NCI-H82 treated with DMSO at 0.1 percent for 48 hours (cell line): ENCODE results near the gene SLC46A3.
"Not testable (repeated sequence)": the region's sequence is repeated elsewhere in the genome, so short reads cannot be mapped to it uniquely, and the experiment has no call there.

Source experiments
- DNase-seq: peaks from one replicate; lab custom pipeline; 2025; ENCODE audit not compliant: unreplicated experiment; lab: John Stamatoyannopoulos, UW

Gene SLC46A3, protein sequence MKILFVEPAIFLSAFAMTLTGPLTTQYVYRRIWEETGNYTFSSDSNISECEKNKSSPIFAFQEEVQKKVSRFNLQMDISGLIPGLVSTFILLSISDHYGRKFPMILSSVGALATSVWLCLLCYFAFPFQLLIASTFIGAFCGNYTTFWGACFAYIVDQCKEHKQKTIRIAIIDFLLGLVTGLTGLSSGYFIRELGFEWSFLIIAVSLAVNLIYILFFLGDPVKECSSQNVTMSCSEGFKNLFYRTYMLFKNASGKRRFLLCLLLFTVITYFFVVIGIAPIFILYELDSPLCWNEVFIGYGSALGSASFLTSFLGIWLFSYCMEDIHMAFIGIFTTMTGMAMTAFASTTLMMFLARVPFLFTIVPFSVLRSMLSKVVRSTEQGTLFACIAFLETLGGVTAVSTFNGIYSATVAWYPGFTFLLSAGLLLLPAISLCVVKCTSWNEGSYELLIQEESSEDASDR

DNA sequence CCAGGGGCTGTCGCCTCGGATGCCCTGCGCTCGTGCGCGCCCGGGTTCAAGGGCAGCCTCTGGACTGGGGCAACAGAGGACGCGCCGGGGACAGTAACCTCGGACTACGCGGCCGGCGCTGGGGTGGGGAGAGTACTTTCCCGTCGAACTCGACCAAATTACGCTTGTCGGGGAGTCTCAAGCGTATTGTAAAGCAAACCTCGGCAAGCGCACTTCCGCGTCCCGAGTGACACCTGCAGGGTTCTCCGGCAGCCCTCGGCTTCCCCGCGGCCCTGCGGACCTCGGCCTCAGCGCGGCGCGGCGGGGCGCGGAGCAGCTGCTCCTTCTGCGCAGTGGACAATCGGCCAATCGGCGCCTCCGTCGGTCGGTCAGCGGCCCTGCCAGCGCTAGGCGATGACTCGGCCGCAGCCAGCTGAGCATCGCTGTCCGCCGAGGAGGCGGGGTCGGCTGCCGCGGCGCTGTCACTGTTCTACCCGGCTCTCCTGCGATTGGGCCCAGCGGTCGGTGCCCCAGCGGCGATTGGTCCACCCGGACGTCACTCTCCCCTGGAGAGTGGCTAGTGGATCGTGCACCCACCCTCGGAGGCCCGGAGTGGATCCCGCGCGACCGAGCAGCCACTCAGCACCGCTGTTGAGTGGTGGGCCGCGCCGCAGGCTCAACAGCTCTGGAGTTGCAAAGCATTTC, at the start of gene SLC46A3:
Gene SLC46A3 (minus strand): TSS at position 428 of the 684 bp plus-strand sequence. CDS start 972 bp downstream, outside the sequence.
- peak; percentile 48 for DNase-seq

DNA sequence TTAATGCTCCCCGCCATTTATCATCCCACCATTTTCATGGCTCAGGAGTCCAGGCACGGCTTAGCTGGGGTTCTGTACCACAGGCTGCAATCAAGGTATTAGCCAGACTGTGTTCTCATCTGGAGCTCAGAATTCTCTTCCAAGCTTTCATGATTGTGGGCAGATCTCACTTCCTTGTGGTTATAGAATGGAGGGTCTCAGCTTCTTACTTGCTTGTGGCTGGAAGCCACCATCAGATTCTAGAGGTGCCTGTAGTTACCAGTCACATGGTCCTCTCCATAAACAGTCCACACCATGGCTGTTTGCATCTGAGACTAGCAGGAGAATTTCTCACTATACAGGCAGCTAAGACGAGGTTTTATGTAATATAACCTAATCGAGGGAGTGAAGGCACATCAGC, 45.1 kb upstream of the SLC46A3 start:
- no peak for DNase-seq

DNA sequence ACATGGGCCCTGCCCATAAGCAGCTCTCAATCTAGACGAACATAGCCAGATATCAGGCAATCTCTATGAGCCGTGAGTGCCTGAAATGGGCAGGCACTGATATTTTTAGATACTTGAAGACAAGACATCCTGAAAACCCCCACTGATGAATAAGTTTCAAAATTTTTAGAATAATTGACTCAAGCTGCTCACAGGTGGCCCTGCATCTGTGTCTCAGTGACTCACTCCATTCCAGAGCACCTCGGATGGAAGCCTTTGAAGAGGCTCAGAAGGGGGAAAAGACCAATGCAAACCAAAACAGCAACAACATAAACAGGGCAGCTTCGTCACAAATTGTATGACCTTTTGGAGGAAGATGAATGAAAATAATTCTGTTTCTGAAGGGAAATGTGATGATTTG, 42.8 kb upstream of the SLC46A3 start:
- no peak for DNase-seq

DNA sequence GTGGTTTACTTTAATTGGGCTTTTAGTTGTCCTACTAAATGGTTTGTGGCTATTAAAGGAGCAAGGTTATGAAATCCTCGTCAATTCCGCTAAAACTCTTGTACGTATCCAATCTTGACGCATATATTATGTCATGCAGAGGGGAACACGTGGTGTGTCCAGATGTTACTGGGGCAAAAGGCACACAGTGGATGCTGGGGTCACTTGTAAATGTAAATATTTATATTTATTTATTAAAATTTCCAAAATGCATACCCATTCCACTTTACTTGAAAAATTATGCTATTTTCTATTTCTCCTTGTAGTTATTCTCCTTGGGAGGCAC, 36.7 kb upstream of the SLC46A3 start:
- DNase-seq, result no peak

DNA sequence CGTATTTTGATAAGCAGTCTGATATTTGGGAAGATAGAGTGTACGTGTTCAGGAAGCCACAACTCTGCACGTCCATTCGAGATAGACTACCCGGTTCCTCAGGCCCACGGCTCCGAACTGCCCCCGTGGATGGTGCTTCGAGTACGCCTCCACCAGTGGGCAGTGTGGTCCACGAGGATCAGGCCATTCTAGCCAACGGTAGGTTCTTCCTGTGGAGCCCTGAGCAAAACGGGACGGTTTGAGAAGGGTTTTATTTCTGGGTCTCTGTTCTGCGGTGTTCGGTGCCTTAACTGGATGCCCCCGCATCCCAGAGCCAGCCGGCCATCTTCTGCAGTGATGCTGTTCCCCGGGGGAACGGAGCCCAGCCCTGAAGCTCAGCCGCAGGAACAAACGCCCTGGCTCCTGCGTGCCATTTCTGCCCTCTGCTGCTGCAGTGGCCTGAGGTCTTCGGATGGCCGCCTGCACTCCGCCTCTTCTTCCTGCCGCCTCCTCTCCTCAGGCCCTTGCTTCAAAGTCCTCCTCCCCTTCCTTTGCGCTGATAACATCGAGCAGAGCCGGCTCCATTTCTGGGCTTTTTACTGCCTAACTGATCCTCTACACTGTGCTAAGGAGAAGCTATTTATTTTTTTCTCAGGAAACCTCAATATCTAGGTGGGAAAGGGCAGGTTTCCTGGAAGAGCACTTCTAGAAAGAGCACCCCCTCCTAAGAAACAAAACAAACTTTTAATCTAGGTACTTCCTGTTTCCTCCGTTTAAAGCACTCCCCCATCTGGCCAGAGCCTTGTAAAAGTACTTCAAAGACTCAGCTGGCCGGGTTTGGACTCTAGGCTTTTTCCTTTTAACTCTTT, 36.2 kb upstream of the SLC46A3 start:
- no peak for DNase-seq

DNA sequence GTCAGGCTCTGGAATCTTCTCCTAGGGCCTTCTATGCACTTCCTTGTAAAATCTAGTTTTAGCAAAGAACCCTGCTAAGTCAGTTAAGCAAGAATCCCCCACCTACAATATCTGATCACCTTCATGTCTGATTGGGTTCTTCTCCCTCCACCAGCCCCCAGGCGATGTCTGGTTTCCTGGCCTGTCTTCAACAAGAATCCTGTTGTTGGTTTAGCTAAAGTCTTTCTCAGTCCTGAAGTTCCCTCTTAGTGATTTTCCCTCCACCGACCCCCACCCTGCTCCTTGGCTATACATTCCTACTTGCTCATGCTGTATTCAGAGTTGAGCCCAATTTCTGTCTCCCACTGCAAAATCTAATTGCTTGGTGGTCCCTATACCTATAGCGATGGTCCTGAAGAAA, 35.2 kb upstream of the SLC46A3 start:
- no peak for DNase-seq

DNA sequence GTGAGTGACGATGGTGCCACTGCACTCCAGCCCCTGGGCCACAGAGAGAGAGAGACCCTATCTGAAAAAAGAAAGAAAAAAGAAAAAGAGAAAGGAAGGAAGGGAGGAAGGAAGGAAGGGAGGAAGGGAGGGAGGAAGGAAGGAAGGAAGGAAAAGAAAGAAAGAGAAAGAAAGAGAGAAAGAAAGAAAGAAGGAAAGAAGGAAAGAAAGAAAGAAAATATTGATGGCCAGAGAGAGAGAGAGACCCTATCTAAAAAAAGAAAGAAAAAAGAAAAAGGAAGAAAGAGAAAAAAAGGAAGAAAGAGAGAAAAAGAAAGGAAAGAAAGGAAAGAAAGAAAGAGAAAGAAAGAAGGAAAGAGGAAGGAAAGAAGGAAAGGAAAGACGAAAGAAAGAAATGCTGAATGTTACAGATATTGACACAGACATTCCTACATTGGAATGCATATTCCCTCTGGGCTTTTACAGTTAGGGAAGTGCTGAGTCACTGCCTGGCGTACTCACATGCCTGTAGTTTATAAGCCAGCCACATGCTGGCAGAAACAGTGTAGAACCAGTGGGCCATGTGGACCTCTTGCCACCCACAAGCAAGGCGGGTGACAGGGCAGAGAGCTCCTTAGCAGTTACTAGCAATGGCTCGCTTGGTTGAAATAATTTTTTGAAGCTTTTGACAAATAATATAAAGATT, 34.6 kb upstream of the SLC46A3 start:
- DNase-seq, result no peak

DNA sequence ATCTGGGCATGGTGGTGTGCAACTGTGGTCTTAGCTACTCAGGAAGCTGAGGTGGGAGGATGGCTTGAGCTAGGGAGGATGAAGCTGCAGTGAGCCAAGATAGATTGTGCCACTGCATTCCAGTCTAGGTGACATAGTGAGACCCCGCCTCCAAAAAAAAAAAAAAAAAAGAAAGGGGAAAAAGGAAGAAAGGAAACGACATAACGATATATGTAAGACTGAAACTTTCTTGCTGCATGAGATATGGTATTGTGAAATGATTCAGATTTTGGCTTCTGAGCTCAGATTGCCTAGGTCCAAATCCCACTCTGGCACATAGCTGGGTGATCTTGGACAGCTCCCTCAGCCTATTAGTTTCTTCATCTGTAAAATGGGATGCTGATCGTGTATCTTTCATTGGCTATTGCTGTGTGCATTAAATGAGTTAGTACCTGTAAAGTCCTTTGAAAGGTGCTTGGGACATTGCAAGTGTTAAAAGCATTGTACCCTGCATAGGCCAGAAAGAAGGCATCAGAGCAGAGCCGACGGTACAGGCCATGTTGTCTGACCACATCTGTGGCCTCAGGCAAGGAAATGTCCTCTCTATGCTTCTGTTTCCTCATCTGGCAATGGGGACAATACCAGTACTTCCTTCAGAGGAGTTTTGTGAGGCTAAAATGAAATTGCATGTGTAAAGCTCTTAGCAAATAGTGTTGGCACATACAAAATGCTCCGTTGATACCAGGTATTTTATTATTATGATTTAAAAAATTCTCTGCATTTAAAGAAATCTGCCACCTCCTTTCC, 32.6 kb upstream of the SLC46A3 start:
- no peak for DNase-seq

DNA sequence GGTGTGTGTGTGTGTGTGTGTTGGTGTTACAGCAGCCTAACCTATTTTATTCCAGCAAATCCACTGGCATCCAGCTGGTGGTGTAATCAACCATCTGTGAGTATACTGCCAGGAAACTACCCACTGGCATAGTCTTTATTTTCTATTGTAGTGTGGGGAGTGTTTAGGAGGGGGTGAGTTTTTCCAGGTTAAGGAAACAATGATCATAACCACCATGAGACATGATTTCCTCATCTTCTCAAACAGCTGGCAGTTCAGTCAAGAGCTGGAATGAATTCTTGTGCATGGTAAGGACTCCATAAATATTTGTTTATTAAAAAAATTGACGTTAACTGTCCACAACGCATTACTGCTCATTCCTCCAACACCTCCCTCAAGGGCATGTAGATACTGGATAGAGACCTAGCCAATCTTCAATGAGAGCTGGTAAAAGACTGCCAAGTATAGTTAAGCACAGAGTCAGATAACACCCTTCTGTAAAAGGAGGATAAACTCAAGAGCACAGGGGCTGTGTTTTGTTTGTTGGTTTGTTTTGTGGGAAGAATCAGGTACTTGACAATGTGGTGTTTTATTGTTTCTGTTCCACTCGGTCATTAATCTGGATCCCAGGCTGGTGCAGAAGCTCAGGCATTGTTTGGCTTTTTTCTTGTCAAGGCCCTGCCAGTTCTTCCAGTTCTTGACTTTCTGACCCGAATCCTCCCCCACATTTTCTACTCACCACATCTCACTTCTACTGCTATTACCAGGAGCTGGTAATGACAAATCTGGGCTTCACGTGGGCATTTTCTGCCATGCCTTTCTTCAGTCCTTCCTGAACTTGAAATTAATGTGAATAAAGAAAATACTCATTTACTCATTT, 31.6 kb upstream of the SLC46A3 start:
- no peak for DNase-seq

DNA sequence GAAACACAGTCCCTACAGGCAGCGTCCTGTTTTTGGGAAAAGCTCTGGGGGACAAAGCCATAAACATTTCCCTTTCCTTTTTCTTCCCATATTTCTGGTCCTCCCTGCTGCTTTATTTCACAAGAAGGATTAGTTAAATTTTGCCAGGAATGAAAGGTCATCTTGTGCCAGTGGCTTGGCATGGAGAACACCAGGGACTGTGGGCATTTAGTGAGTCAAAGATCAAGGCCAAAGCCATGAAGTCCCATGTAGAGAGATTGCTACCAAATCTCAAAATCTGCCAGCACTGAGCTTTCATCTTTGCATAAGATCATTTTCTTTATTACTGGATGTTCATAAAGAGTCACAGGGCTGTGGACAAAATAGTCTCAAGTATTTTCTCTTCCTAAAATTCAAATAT, 29.1 kb upstream of the SLC46A3 start:
- no peak for DNase-seq

DNA sequence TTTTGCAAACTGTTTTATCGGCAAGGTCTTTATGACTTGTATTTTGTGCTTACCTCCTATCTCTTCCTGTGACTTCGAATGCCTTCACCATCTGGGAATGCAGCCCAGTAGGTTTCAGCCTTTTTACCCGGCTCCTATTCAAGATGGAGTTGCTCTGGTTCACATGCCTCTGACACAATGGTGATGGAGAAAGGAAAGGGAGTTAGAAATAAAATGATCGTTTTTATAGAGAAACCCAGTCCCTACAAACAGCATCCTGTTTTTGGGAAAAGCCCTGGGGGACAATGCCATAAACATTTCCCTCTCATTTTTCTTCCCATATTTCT, 27.5 kb upstream of the SLC46A3 start:
- DNase-seq, result no peak

DNA sequence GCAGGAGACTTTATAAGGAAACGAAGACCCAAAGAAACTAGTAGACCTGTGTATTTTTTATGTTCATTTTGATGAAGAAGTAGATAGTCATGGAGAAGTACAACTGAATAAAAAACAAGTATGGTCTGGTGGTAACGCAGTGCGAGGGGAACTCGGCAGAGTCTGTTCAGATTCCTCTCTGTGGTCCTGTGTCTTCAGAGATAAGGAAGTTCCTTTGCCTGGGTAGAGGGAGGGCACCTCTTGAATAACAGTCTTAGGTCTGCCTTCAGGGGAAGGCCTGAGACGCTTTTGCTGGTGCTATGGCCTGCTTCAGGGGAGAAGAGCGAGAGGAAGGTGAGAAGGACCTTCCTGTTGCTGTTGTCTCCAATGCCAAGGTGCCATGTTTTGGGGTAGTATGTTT, 25.9 kb upstream of the SLC46A3 start:
- DNase-seq, result no peak

DNA sequence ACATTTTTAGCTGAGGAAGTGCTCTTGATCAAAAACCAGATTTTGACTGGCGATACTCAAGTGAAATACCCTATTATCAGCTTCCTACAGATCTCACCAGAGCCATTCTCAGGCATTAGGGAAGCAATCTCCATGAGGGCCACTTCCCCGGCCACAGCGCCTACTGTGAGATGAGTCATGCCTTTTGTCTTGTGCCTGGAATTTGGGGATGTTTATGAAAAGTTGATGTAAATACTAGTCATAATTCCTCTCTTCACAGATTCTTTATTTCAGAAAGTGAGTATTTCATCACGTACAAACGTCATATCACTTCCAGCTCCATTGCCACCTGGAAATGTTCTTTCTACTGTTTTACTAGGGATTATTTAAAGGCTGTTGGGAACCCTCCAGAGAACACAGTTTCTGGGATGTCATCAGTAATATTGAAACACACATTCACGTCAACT, 25.3 kb upstream of the SLC46A3 start:
- DNase-seq, result no peak

DNA sequence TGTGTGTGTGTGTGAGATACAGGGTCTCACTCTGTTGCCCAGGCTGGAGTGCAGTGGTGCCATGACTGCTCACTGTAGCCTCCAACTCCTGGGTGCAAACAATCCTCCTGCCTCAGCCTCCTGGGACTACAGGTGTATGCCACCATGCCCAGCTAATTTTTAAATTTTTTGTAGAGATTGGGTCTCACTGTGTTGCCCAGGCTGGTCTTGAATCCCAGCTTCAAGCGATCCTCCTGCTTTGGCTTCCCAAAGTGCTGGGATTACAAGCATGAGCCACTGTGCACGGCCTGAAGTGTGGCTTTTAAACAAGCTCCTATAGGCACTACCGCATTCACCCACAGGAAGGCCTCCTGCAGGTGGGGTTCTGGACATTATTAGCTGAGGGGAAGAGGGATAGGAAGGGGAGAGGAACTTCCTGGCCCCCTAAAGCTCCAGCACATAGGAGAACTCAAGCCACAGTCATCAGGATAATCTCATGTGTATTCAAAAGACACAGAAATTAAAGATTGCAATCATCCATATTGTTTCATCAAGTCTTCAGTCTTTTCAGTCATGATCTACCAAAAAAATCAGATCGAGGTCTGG, 24.8 kb upstream of the SLC46A3 start:
- DNase-seq, result no peak

DNA sequence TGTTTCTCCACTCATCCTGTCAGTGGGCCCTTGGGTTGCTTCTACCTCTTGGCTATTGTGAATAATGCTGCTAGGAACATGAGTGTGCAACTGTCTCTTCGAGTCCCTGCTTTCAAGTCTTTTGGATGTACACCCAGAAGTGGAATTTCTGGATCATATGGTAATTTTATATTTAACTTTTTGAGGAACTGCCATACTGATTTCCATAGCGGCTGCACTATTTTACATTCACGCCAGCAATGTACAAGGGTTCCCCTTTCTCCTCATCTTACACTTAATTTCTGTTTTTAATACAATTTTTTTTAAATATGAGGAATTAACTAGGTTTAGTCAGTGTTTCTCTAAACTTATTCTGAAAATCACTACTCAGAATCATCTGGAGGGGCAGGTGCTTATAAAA, 24.2 kb upstream of the SLC46A3 start:
- DNase-seq, result no peak

DNA sequence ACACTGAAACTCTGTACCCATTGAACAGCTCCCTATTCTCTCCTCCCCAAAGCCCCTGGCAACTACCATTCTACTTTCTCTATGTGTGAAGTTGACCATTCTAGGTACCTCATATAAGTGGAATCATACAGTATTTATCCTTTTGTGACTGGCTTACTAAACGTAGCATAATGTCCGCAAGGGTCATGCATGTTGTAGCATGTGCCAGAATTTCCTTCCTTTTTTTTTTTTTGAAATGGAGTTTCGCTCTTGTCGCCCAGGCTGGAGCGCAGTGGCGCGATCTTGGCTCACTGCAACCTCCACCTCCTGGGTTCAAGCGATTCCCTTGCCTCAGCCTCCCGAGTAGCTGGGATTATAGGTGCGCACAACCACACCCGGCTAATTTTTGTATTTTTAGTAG, 23.7 kb upstream of the SLC46A3 start:
- DNase-seq, result not testable (repeated sequence)

DNA sequence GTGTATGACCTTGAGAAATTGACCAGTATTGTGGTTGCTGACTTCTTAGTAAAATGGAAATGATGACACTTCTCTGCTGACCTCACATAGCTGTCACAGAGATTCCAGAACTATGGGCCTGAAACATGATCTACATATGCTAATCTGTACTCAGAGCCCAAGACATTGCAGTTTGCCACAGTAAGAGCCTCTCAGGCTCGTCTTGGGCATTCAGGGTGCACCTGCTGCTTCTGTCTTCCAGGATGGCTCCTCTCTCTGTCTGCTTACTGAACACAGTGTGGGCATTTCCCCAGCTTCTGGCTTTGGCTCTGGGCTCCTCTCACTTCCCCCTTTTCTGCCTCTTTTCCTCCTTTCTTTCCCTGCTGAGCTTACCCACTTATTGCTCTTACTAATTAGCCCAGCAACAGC, 22.3 kb upstream of the SLC46A3 start:
- no peak for DNase-seq

DNA sequence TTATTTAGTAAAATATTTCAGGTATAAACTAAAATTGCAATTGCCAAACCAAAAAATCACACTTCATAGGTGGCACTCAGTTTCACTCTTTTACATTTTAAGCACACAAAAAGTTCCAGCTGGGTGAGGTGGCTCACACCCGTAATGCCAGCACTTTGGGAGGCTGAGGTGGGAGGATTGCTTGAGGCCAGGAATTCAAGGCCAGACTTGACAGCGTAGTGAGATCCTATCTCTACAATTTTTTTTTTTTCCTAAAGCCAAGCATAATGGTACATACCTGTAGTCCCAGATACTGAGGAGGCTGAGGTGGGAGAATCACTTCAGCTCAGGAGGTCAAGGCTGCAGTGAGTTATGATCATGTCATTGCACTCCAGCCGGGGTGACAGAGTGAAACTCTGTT, 20.6 kb upstream of the SLC46A3 start:
- DNase-seq, result no peak

DNA sequence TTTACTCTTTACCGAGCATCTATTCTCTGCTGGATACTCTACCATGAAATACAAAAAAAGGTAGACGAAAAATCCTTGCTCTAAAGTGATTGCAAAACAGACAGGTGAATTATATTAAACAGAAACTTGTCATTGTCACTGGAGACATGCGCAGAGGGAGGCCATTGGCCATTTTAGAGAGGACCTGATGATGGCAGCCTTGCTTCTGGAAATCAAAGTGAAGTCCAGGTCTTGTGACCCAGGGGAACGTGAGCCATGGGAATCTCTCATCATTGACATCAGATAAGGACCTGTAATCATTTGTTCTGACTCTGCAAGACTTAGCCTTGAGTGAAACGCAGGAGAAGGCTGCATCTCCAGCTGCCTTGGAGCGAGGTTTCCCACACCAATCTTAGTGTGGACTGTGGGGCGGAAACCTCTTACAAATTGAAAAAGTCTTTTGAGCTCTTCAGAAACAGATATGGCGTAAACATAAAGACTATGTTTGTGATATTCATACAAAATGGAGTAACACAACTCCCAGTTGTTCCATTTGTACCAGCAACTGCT, 16.8 kb upstream of the SLC46A3 start:
- DNase-seq, result no peak
